ENCODE measurements around the gene COL21A1.

The COL21A1 gene

GRCh38 chr6:56140090-56140489, 107.3 kb downstream of the COL21A1 start:
- in situ Hi-C loops (cut with HindIII; ENCODE audit: low sequenced_read_pairs) = no loop called here

- in situ Hi-C loops (cut with HindIII; ENCODE audit: low sequenced_read_pairs) = no loop called here
These were observed 131.7 kb downstream of the COL21A1 start for GRCh38 chr6:56115715-56116114.

- in situ Hi-C loops (cut with HindIII; ENCODE audit: low sequenced_read_pairs) = no loop called here
These were observed 138.2 kb downstream of the COL21A1 start for GRCh38 chr6:56109149-56109548.

GRCh38 chr6:56106231-56106630, 141.1 kb downstream of the COL21A1 start:
- in situ Hi-C loops (cut with HindIII; ENCODE audit: low sequenced_read_pairs) = no loop called here

GRCh38 chr6:56104591-56104990, 142.8 kb downstream of the COL21A1 start:
- in situ Hi-C loops (cut with HindIII; ENCODE audit: low sequenced_read_pairs) = no loop called here

- in situ Hi-C loops (cut with HindIII; ENCODE audit: low sequenced_read_pairs) = no loop called here
These were observed 145.2 kb downstream of the COL21A1 start for GRCh38 chr6:56102216-56102615.

- in situ Hi-C loops (cut with HindIII; ENCODE audit: low sequenced_read_pairs) = no loop called here
These were observed 146.2 kb downstream of the COL21A1 start for GRCh38 chr6:56101141-56101553.

GRCh38 chr6:56096946-56097621, 150.3 kb downstream of the COL21A1 start:
- in situ Hi-C loops (cut with HindIII; ENCODE audit: low sequenced_read_pairs) = no loop called here

GRCh38 chr6:56096541-56096940, 150.8 kb downstream of the COL21A1 start:
- in situ Hi-C loops (cut with HindIII; ENCODE audit: low sequenced_read_pairs) = no loop called here

GRCh38 chr6:56093776-56094175, 153.6 kb downstream of the COL21A1 start:
- in situ Hi-C loops (cut with HindIII; ENCODE audit: low sequenced_read_pairs) = no loop called here

- in situ Hi-C loops (cut with HindIII; ENCODE audit: low sequenced_read_pairs) = no loop called here
These were observed 156.1 kb downstream of the COL21A1 start for GRCh38 chr6:56091159-56091869.

GRCh38 chr6:56088641-56089040, 158.7 kb downstream of the COL21A1 start:
- in situ Hi-C loops (cut with HindIII; ENCODE audit: low sequenced_read_pairs) = no loop called here

GRCh38 chr6:56087421-56087820, 160.0 kb downstream of the COL21A1 start:
- in situ Hi-C loops (cut with HindIII; ENCODE audit: low sequenced_read_pairs) = no loop called here

GRCh38 chr6:56079751-56080540, 167.4 kb downstream of the COL21A1 start:
- in situ Hi-C loops (cut with HindIII; ENCODE audit: low sequenced_read_pairs) = no loop called here

GRCh38 chr6:56076033-56076432, 171.3 kb downstream of the COL21A1 start:
- in situ Hi-C loops (cut with HindIII; ENCODE audit: low sequenced_read_pairs) = no loop called here

GRCh38 chr6:56073761-56074160, 173.6 kb downstream of the COL21A1 start:
- in situ Hi-C loops (cut with HindIII; ENCODE audit: low sequenced_read_pairs) = no loop called here

- in situ Hi-C loops (cut with HindIII; ENCODE audit: low sequenced_read_pairs) = no loop called here
These were observed 174.1 kb downstream of the COL21A1 start for GRCh38 chr6:56073315-56073714.

- in situ Hi-C loops (cut with HindIII; ENCODE audit: low sequenced_read_pairs) = no loop called here
These were observed 174.5 kb downstream of the COL21A1 start for GRCh38 chr6:56072856-56073255.

- in situ Hi-C loops (cut with HindIII; ENCODE audit: low sequenced_read_pairs) = no loop called here
These were observed 182.0 kb downstream of the COL21A1 start for GRCh38 chr6:56065408-56065807.

GRCh38 chr6:56062836-56063235, 184.5 kb downstream of the COL21A1 start:
- in situ Hi-C loops (cut with HindIII; ENCODE audit: low sequenced_read_pairs) = no loop called here

- in situ Hi-C loops (cut with HindIII; ENCODE audit: low sequenced_read_pairs) = no loop called here
These were observed 188.7 kb downstream of the COL21A1 start for GRCh38 chr6:56058636-56059035.

Data from DLD1 (cell line).